Brain microvascular endothelial cell (primary cell): ENCODE results near the gene CHD9.

ENCODE experiments used
- DNase-seq: peaks from one replicate; pipeline ENCODE4 v3.0.0-alpha.2; 2020
- H3K27ac ChIP-seq: fragments of 250-450 bp; sonication (Bioruptor Pico); 2 replicates; pipeline ENCODE4 v1.5.1; 2020; ENCODE audit warnings: mild to moderate bottlenecking, moderate library complexity
- H3K27me3 ChIP-seq: fragments of 250-450 bp; sonication (Bioruptor Pico); replicated peaks from 2 replicates; pipeline ENCODE4 v1.5.1; 2020; ENCODE audit warnings: mild to moderate bottlenecking
- H3K36me3 ChIP-seq: fragments of 250-450 bp; sonication (Bioruptor Pico); replicated peaks from 2 replicates; pipeline ENCODE4 v1.5.1; 2020; ENCODE audit warnings: mild to moderate bottlenecking
- H3K4me3 ChIP-seq: 2 replicates; pipeline ENCODE4 v1.5.1; 2011; ENCODE audit warnings: low read depth, mild to moderate bottlenecking, control low read depth, low read length, moderate library complexity
- CTCF ChIP-seq: IDR thresholded peaks from 2 replicates; pipeline ENCODE4 v1.5.1; 2011; ENCODE audit warnings: low read depth, mild to moderate bottlenecking, moderate library complexity, low read length, control low read depth, inconsistent platforms; ENCODE audit errors: missing control alignments
- in situ Hi-C: cut with HindIII; loops from 2 replicates; pipeline ENCODE4 v1.10.0; 2017; ENCODE audit warnings: low sequenced_read_pairs, low pct_ligation_motif_present

The CHD9 gene

GRCh38 chr16:53040788-53041187 is 14.0 kb upstream of the CHD9 start:
- no peak for TF ChIP-seq CTCF
- Histone ChIP-seq H3K36me3 (no peaks in the 10 kb centered on the region), H3K4me3 (no peak overlapping the region), H3K27ac (no peak overlapping the region), H3K27me3 (peaks cover 8% of the 10 kb centered on the region)
- DNase-seq = no peak
- in situ Hi-C loops = no loop called here

GRCh38 chr16:53041320-53042051 is 13.3 kb upstream of the CHD9 start:
- no peak overlapping the region for H3K4me3 ChIP-seq
- in situ Hi-C loops = no loop called here

GRCh38 chr16:53042235-53042701 is 12.5 kb upstream of the CHD9 start:
- Histone ChIP-seq H3K36me3 (no peaks in the 10 kb centered on the region), H3K27ac (no peak overlapping the region), H3K4me3 (no peak overlapping the region), H3K27me3 (peaks cover 8% of the 10 kb centered on the region)
- in situ Hi-C loops = no loop called here
- TF ChIP-seq CTCF = no peak
- no peak for DNase-seq

More at GRCh38 chr16:53041320-53042051, 13.3 kb upstream of the CHD9 start:
- no peaks in the 10 kb centered on the region for H3K36me3 ChIP-seq
- TF ChIP-seq CTCF = no peak
- DNase-seq = no peak
- no peak overlapping the region for H3K27ac ChIP-seq
- H3K27me3 ChIP-seq = peaks cover 8% of the 10 kb centered on the region

- in situ Hi-C loops = no loop called here
- peaks cover 8% of the 10 kb centered on the region for H3K27me3 ChIP-seq
- TF ChIP-seq CTCF = no peak
- no peak for DNase-seq
- H3K4me3 ChIP-seq = no peak overlapping the region
- H3K27ac ChIP-seq = no peak overlapping the region
- H3K36me3 ChIP-seq = no peaks in the 10 kb centered on the region
These were observed 11.4 kb upstream of the CHD9 start for GRCh38 chr16:53043428-53043831.

GRCh38 chr16:53043986-53044601 is 10.7 kb upstream of the CHD9 start:
- Histone ChIP-seq H3K36me3 (no peaks in the 10 kb centered on the region), H3K4me3 (no peak overlapping the region), H3K27me3 (peaks cover 8% of the 10 kb centered on the region), H3K27ac (no peak overlapping the region)
- no peak for TF ChIP-seq CTCF
- in situ Hi-C loops = no loop called here
- no peak for DNase-seq
